Spleen (tissue), 7 donors: ENCODE measurements around the gene SIAH1.

ENCODE experiments used
- CTCF ChIP-seq, 11 experiments: fragments of 200-600 bp in 7 of 11; fragments of 450-650 bp in 4 of 11; sonication (generic) in 4 of 11; IDR thresholded peaks in 8 of 11; conservative IDR thresholded peaks in 3 of 11; 1 replicate in 7 of 11; 2 replicates in 4 of 11; pipeline versions ENCODE4 v1.4.0 to v1.8.0; 2016 to 2021; ENCODE audit warnings: antibody characterized with exemption in 11 of 11, inconsistent platforms in 4 of 11, mild to moderate bottlenecking in 1 of 11
- POLR2A ChIP-seq, 3 donors: fragments of 450-650 bp; IDR thresholded peaks; one replicate each; pipeline ENCODE4 v1.5.1; 2017; ENCODE audit warnings: antibody characterized with exemption in 3 of 3, mild to moderate bottlenecking in 1 of 3
- POLR2AphosphoS5 ChIP-seq, 3 donors: sonication (generic); formaldehyde crosslinking; IDR thresholded peaks; one replicate each; pipeline ENCODE4 v1.5.1; 2017; ENCODE audit warnings: antibody characterized with exemption in 3 of 3
- donor health status: DM: no; HTN: no; CAD: no; lungs with moderate emphysema.
- donor health status: DM: no; HTN: no; CAD: no.
- donor health status: DM: no; HTN: no; CAD: no.

- TF ChIP-seq CTCF (IDR thresholded peaks at IDR 0.05 in 8 of 11, conservative IDR thresholded peaks at IDR 0.05 in 3 of 11) (no peak), POLR2AphosphoS5 (IDR thresholded peaks at IDR 0.05) (no peak), POLR2A (IDR thresholded peaks at IDR 0.05) (no peak)
These were observed 10.2 kb upstream of the SIAH1 start for GRCh38 chr16:48395375-48395774.
